Activated naive CD4-positive, alpha-beta T cell (primary cell): ENCODE results near the gene RAB30.
"Not testable (repeated sequence)": the region's sequence is repeated elsewhere in the genome, so short reads cannot be mapped to it uniquely, and the experiment has no call there.

ENCODE experiments used
- DNase-seq, 4 experiments: peaks; one replicate each; lab custom pipeline; 2025; lab: John Stamatoyannopoulos, UW

RAB30 gene

DNA sequence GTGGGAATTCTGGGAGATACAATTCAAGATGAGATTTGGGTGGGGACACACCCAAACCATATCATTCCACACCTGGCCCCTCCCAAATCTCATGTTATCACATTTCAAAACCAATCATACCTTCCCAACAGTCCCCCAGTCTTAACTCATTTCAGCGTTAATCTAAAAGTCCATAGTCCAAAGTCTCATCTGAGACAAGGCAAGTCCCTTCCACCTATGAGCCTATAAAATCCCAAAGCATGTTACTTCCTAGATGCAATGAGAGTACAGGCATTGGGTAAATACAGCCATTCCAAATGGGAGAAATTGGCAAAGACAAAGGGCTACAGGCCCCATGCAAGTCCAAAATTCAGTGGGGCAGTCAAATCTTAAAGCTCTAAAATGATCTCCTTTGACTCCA lies 128.3 kb downstream of the RAB30 start:
- DNase-seq, result not testable (repeated sequence)

GRCh38 chr11:82942376-82942775 lies 129.3 kb downstream of the RAB30 start:
- no peak for DNase-seq

GRCh38 chr11:82939456-82939855 lies 132.2 kb downstream of the RAB30 start:
- DNase-seq, result no peak

- DNase-seq, result no peak
These were observed 134.1 kb downstream of the RAB30 start for GRCh38 chr11:82937554-82937953.

GRCh38 chr11:82936261-82936660 lies 135.4 kb downstream of the RAB30 start:
- no peak for DNase-seq

DNA sequence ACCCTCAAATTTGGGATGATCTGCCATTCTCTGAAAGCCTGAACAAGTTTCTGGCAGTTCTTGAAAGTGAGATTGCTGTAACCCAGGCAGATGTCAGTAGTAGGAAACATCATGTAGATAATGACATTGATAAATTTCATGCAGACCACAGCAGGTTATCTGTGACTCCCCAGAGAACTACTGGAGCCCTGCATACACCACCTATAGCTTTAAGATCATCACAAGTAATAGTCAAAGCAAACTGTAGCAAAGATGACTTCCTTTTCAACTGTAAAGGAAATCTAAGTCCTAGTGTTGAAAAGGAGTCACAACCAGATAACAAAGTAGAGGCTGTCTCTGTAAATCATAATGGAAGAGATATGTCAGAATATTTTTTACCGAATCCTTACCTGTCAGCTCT lies 139.1 kb downstream of the RAB30 start:
- no peak for DNase-seq

DNA sequence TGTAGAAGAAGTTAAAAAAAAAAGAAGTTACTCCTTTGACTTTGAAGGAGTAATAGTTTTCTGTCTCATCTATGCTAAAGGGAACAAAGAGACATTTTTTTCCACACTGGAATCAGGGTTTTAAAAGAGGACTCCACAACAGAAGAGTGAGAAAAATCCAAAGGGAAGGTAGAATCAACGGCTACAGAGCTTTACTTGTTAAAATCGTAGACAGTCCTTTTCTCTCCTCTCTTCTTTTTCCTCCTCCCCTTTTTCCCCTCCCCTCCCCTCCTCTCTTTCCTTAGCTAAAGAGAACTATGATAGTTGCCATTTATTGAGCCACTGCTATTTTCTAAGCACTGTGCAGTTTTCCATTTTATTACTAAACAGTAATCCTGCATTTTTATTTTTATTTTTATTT lies 141.0 kb downstream of the RAB30 start:
- DNase-seq, result no peak

- DNase-seq, result no peak
These were observed 141.5 kb downstream of the RAB30 start for GRCh38 chr11:82930229-82930628.

- DNase-seq, result no peak
These were observed 142.6 kb downstream of the RAB30 start for GRCh38 chr11:82929121-82929520.

GRCh38 chr11:82927264-82927880 lies 144.3 kb downstream of the RAB30 start:
- no peak for DNase-seq

DNA sequence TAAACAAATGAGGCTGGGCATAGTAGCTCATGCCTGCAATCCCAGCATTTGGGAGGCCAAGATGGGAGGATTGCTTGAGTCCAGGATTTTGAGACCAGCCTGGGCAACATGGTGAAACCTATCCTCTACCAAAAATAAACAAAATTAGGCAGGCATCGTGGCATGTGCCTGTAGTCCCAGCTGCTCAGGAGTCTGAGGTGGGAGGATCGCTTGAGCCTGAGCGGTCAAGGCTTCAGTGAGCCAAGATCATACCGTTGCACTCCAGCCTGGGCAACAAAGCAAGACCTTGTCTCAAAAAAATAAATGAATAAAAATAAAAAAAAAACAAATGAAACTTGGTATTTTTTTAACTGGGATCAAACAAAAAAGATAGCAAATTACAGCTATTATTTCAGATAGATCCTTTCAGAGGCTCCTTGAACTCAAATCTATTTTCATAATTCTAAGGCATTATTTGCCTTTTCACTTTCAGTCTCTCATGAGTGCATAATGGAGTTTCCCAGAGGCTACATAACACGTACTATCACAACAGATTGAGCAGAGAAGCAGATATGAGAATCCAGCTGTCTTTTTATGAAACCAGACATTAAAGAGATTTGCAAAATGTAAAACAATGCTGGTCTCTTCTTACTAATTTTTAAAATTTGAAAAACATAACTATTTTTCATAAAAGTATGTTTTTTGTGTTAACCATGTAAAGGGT lies 147.0 kb downstream of the RAB30 start:
- no peak for DNase-seq
